PFSK-1 (cell line): Measurements from ENCODE around the gene NXN. TPM values are rescaled to one million over a fixed set of nuclear protein-coding genes. Genes with fewer than 3 reads are reported as not detected.

Experiments used
- FOXP2 ChIP-seq: optimal IDR thresholded peaks from 2 replicates; pipeline ENCODE3; 2011; ENCODE audit warnings: borderline replicate concordance, control low read depth, inconsistent platforms; ENCODE audit not compliant: insufficient read depth; ENCODE audit errors: extremely low read length, extremely low read depth
- POLR2AphosphoS5 ChIP-seq: IDR thresholded peaks from 2 replicates; pipeline ENCODE4 v1.6.1; 2012; ENCODE audit warnings: low read depth, mild to moderate bottlenecking, control low read depth, low read length, moderate library complexity
- SIN3A ChIP-seq: IDR thresholded peaks from 2 replicates; pipeline ENCODE4 v1.6.1; 2012; ENCODE audit warnings: mild to moderate bottlenecking, low read length, moderate library complexity, borderline replicate concordance; ENCODE audit not compliant: insufficient read depth
- TAF1 ChIP-seq: IDR thresholded peaks from 2 replicates; pipeline ENCODE4 v1.6.1; 2012; ENCODE audit warnings: low read length, control low read depth, borderline replicate concordance; ENCODE audit not compliant: insufficient read depth
- polyA plus RNA-seq: library from polyadenylated mRNA; unstranded; fragments of >200 nt; gene quantifications from one replicate; pipeline ENCODE4 v1.2.1, GENCODE V29; 2012; ENCODE audit warnings: low read depth, missing spikeins; ENCODE audit not compliant: insufficient read length
- TF ChIP-seq, protein P1 (sequence below), 2 experiments: IDR thresholded peaks; 2 replicates each; pipeline versions ENCODE4 v1.6.1 to v1.8.0; 2011 to 2012; ENCODE audit warnings: low read depth in 2 of 2, low read length in 2 of 2, control low read depth in 1 of 2, inconsistent platforms in 1 of 2, mild to moderate bottlenecking in 1 of 2, moderate library complexity in 1 of 2; ENCODE audit not compliant: insufficient read depth in 1 of 2

NXN gene
- 62.1 TPM for polyA plus RNA-seq

DNA sequence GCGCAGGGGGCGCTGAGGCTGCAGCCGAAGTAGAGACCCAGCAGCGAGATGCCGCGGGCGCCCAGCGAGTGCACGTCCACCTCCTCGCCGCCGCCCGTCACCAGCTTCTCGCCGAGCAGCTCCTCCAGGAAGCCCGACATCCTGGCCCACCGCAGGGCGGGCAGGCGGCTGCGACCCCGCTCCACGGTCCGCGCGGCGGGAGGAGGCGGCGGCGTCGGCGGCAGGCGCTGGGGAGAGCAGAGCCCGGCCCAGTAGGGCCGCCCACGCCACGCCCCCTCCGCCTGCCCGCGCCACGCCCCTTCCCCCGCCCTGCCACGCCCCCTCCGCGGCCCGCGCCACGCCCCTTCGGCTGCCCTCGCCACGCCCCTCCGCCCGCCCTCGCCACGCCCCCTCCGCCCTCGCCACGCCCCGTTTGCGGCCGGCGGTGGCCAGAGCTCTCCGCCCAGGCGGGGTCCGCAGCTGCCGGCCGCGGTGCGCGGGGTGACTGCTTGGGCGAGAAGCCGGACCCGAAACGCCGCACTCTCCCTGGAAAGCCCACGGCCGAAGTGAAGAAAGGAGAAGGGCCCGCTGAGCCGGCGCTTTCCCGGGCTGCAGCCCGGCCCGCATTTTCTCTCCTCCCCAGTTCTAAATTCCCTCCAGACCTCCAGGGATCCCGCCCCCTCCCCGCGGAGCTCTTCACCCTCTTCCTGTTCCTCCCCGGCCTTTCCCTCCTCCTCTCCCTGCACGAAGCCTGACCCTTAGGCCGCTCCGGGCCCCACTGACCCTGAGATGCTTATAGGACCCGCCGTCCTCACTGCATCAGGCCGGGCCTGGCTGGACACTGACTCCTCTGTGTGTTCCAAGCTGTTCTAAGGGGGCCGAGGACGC is at the start of gene NXN:
NXN (minus strand) TSS at position 238 of the 867 bp plus-strand sequence.
- TF ChIP-seq, protein P1, sequence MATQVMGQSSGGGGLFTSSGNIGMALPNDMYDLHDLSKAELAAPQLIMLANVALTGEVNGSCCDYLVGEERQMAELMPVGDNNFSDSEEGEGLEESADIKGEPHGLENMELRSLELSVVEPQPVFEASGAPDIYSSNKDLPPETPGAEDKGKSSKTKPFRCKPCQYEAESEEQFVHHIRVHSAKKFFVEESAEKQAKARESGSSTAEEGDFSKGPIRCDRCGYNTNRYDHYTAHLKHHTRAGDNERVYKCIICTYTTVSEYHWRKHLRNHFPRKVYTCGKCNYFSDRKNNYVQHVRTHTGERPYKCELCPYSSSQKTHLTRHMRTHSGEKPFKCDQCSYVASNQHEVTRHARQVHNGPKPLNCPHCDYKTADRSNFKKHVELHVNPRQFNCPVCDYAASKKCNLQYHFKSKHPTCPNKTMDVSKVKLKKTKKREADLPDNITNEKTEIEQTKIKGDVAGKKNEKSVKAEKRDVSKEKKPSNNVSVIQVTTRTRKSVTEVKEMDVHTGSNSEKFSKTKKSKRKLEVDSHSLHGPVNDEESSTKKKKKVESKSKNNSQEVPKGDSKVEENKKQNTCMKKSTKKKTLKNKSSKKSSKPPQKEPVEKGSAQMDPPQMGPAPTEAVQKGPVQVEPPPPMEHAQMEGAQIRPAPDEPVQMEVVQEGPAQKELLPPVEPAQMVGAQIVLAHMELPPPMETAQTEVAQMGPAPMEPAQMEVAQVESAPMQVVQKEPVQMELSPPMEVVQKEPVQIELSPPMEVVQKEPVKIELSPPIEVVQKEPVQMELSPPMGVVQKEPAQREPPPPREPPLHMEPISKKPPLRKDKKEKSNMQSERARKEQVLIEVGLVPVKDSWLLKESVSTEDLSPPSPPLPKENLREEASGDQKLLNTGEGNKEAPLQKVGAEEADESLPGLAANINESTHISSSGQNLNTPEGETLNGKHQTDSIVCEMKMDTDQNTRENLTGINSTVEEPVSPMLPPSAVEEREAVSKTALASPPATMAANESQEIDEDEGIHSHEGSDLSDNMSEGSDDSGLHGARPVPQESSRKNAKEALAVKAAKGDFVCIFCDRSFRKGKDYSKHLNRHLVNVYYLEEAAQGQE (IDR thresholded peaks at IDR 0.05; ENCODE audit: insufficient read depth in 1 of 2, low read depth in 2 of 2, low read length in 2 of 2), result no peak
- peak; percentile 79 for TF ChIP-seq POLR2AphosphoS5
- no peak for TF ChIP-seq TAF1
- TF ChIP-seq SIN3A, result no peak
- peak; percentile 10 for TF ChIP-seq FOXP2

- TF ChIP-seq TAF1 (no peak), FOXP2 (no peak), POLR2AphosphoS5 (no peak), SIN3A (no peak)
- TF ChIP-seq, protein P1 (IDR thresholded peaks at IDR 0.05; ENCODE audit: insufficient read depth in 1 of 2, low read depth in 2 of 2, low read length in 2 of 2), result no peak
Measured at GRCh38 chr17:1027044-1027443, 47.5 kb upstream of the NXN start.

GRCh38 chr17:1026599-1026975 is 47.0 kb upstream of the NXN start:
- TF ChIP-seq TAF1 (no peak), POLR2AphosphoS5 (no peak), SIN3A (no peak)
- TF ChIP-seq, protein P1 (IDR thresholded peaks at IDR 0.05; ENCODE audit: insufficient read depth in 1 of 2, low read depth in 2 of 2, low read length in 2 of 2), result no peak

DNA sequence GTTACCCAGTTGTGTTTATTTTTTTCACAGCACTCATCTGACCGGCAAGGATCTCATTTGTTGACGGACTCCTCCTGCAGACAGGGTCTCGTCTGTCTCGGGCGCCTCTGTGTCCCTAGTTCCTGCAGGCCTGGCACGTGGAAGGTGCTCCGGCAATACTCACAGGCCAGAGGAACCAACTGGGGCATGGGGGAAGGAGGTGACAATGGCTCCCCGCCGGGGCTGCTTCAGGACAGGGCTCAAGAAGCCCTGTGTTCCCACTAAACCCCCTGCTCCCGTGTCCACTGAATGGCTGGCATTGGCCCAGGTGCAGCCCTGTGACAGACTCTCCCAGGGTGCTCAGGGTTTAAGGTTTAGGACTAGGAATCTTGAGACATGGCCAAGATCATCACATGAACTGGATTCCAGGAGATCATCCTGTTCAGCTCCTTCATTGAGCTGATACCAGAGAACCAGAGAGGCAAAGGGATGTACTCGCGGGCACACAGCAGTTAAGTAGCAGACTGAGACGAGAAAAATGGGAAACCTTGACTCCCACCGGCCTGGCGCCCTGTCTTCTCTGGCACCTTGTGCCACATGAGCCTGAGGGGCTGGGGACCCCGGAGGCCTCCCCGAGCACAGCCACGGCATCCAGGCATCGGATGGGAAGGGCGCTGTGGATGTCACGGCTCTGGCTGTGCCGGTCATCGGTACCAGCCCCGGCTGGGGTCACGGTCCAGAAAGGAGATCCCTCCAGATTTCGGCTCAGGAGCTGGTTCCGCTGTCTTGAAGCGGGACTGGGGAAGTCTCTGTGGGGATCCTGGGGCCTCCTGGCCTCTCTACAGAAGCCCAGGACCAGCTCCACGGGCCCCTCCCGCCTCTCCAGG is 46.4 kb upstream of the NXN start:
- TF ChIP-seq POLR2AphosphoS5 (no peak), FOXP2 (no peak), SIN3A (no peak)
- TF ChIP-seq, protein P1 (IDR thresholded peaks at IDR 0.05; ENCODE audit: insufficient read depth in 1 of 2, low read depth in 2 of 2, low read length in 2 of 2), result no peak
